Gastrocnemius medialis (tissue), 4 donors: Measurements from ENCODE around the gene SREBF1.

Experiments
- CTCF ChIP-seq, 5 experiments: fragments of 450-650 bp in 3 of 5; fragments of 200-600 bp in 2 of 5; sonication (generic) in 2 of 5; IDR thresholded peaks in 4 of 5; conservative IDR thresholded peaks in 1 of 5; 1 replicate in 4 of 5; 2 replicates in 1 of 5; pipeline ENCODE4 v1.5.1; 2016 to 2019; ENCODE audit warnings: antibody characterized with exemption in 5 of 5, mild to moderate bottlenecking in 3 of 5, moderate library complexity in 3 of 5
- POLR2A ChIP-seq, 2 donors: fragments of 450-650 bp; IDR thresholded peaks; one replicate each; pipeline ENCODE4 v1.6.1; 2017; ENCODE audit warnings: antibody characterized with exemption in 2 of 2, mild to moderate bottlenecking in 2 of 2, moderate library complexity in 2 of 2

GRCh38 chr17:17883801-17884200 is 47.0 kb upstream of the SREBF1 start:
- TF ChIP-seq POLR2A (IDR thresholded peaks at IDR 0.05) (no peak), CTCF (IDR thresholded peaks at IDR 0.05 in 4 of 5, conservative IDR thresholded peaks at IDR 0.05 in 1 of 5) (no peak)
